Calu3 (cell line): ENCODE measurements around the gene SNTB2. TPM values are rescaled to one million over a fixed set of nuclear protein-coding genes. Genes with fewer than 3 reads are reported as not detected.
A peak's percentile ranks its signal among the peaks of the same experiment; 100 is the strongest.

Experiments used
- BruUV-seq: library from RNA; stranded (reverse); fragments of 400-500 nt; replicated peaks from 2 replicates; lab custom pipeline; 2021; lab: Mats Ljungman, UMichigan
- CTCF ChIA-PET: fragments of 300-600 bp; sonication (Branson Sonifier 250); formaldehyde crosslinking; loops from one replicate; lab custom pipeline; 2022; ENCODE audit warnings: antibody characterized with exemption; lab: Charles Lee
- DNase-seq: peaks from one replicate; pipeline ENCODE4 v3.0.0; 2022
- H3K27ac Mint-ChIP-seq: one replicate; pipeline ENCODE4 v1.8.0; 2022; ENCODE audit warnings: mixed read lengths; ENCODE audit not compliant: unreplicated experiment
- H3K27me3 Mint-ChIP-seq: one replicate; pipeline ENCODE4 v1.8.0; 2022; ENCODE audit warnings: mixed read lengths; ENCODE audit not compliant: unreplicated experiment
- H3K36me3 Mint-ChIP-seq: one replicate; pipeline ENCODE4 v1.8.0; 2022; ENCODE audit warnings: mild to moderate bottlenecking, moderate library complexity, mixed read lengths; ENCODE audit not compliant: insufficient read depth, unreplicated experiment
- H3K4me1 Mint-ChIP-seq: one replicate; pipeline ENCODE4 v1.8.0; 2022; ENCODE audit warnings: mild to moderate bottlenecking, low read depth, mixed read lengths; ENCODE audit not compliant: unreplicated experiment
- H3K4me3 Mint-ChIP-seq: one replicate; pipeline ENCODE4 v1.8.0; 2022; ENCODE audit warnings: mild to moderate bottlenecking, low read depth, moderate library complexity, mixed read lengths; ENCODE audit not compliant: unreplicated experiment
- H3K9me3 Mint-ChIP-seq: one replicate; pipeline ENCODE4 v1.8.0; 2022; ENCODE audit warnings: low read depth, mixed read lengths; ENCODE audit not compliant: unreplicated experiment
- intact Hi-C: fragments of 100-400 bp; cut with micrococcal nuclease; formaldehyde crosslinking; loops from one replicate; pipeline ENCODE4 v1.10.0; 2022; ENCODE audit not compliant: unreplicated experiment
- total RNA-seq: library from RNA; stranded (reverse); gene quantifications from 2 replicates; pipeline ENCODE4 v1.2.3, GENCODE V29; 2022
- TF ChIP-seq, protein P1 (sequence below): fragments of 200-600 bp; IDR thresholded peaks from one replicate; pipeline ENCODE4 v1.8.0; 2022; ENCODE audit warnings: antibody characterized with exemption; ENCODE audit not compliant: unreplicated experiment

The SNTB2 gene
- total RNA-seq, 1 experiment from 2014 or later = 29.3 TPM

- intact Hi-C loops = loop anchor here (1.0 kb wide), 1 partner anchor 137 kb away; no protein-coding TSS in a partner anchor
These were observed 36.7 kb upstream of the SNTB2 start for GRCh38 chr16:69150146-69150865.

DNA sequence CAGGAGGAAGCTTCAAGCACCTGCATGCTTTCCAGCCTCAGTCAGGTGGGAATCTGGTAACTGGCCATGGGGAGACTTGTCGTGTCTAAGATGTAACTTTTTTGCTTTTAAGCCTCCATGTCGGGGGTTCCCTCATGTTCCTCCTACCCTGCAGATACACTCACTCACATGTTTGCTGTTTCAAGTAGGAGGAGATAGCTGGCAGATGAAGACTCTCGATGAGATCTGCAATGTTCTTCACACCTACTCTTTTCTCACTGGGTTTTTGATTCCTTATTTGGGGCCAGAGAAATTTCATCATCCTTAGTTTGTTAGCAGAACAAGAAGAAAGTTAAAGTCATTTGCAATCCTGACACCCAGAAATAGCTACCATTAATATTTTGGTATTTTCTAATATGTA is 29.8 kb upstream of the SNTB2 start:
- Mint-ChIP-seq H3K9me3 (no peaks in the 10 kb centered on the region), H3K36me3 (peaks cover 91% of the 10 kb centered on the region), H3K27me3 (no peaks in the 10 kb centered on the region), H3K27ac (no peak overlapping the region), H3K4me1 (no peaks in the 10 kb centered on the region), H3K4me3 (no peak overlapping the region)
- intact Hi-C loops = no loop called here
- TF ChIP-seq, protein P1, sequence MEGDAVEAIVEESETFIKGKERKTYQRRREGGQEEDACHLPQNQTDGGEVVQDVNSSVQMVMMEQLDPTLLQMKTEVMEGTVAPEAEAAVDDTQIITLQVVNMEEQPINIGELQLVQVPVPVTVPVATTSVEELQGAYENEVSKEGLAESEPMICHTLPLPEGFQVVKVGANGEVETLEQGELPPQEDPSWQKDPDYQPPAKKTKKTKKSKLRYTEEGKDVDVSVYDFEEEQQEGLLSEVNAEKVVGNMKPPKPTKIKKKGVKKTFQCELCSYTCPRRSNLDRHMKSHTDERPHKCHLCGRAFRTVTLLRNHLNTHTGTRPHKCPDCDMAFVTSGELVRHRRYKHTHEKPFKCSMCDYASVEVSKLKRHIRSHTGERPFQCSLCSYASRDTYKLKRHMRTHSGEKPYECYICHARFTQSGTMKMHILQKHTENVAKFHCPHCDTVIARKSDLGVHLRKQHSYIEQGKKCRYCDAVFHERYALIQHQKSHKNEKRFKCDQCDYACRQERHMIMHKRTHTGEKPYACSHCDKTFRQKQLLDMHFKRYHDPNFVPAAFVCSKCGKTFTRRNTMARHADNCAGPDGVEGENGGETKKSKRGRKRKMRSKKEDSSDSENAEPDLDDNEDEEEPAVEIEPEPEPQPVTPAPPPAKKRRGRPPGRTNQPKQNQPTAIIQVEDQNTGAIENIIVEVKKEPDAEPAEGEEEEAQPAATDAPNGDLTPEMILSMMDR = no peak
- CTCF ChIA-PET = interaction anchor here (0.5 to 1.1 kb wide), 3 partner anchors 16 to 525 kb away, joined by 3 to 9 read pairs (median 3); no protein-coding TSS in a partner anchor
- no TSS peak for BruUV-seq
- no peak for DNase-seq

More at GRCh38 chr16:69150146-69150865, 36.7 kb upstream of the SNTB2 start:
- no peaks in the 10 kb centered on the region for H3K9me3 Mint-ChIP-seq
- no TSS peak for BruUV-seq
- DNase-seq = peak; percentile 68
- CTCF ChIA-PET = interaction anchor here (0.8 to 1.6 kb wide), 9 partner anchors 11 to 178 kb away, joined by 3 to 12 read pairs (median 3); no protein-coding TSS in a partner anchor
- no peak overlapping the region for H3K27ac Mint-ChIP-seq
- H3K36me3 Mint-ChIP-seq = peaks cover 82% of the 10 kb centered on the region
- H3K4me3 Mint-ChIP-seq = no peak overlapping the region
- TF ChIP-seq, protein P1 = peak; percentile 61
- no peaks in the 10 kb centered on the region for H3K4me1 Mint-ChIP-seq
- H3K27me3 Mint-ChIP-seq = no peaks in the 10 kb centered on the region

DNA sequence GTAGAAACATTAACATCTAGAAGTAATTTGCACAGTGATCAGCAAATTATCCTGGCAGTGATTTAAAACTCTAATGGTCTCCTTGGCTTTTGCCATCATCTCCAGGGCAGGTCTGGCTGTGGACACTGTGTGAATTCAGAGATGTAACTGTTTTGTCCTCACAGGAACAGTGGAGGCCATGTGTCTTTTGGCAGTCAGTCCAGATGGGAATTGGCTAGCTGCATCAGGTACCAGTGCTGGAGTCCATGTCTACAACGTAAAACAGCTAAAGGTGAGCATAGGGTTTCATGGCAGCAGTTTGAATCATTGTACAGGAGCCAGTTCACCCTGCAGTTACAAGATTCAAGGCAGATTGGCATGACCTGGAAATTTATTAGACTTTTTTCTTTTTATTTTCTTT is 26.8 kb upstream of the SNTB2 start:
- no peaks in the 10 kb centered on the region for H3K27me3 Mint-ChIP-seq
- BruUV-seq = no TSS peak
- DNase-seq = no peak
- H3K9me3 Mint-ChIP-seq = no peaks in the 10 kb centered on the region
- H3K36me3 Mint-ChIP-seq = peaks cover 86% of the 10 kb centered on the region
- CTCF ChIA-PET = interaction anchor here (2.0 kb wide), 1 partner anchor 10 kb away, joined by 5 read pairs; no protein-coding TSS in a partner anchor
- no peak overlapping the region for H3K27ac Mint-ChIP-seq
- H3K4me1 Mint-ChIP-seq = no peaks in the 10 kb centered on the region
- intact Hi-C loops = no loop called here
- TF ChIP-seq, protein P1 = no peak
- H3K4me3 Mint-ChIP-seq = no peak overlapping the region

DNA sequence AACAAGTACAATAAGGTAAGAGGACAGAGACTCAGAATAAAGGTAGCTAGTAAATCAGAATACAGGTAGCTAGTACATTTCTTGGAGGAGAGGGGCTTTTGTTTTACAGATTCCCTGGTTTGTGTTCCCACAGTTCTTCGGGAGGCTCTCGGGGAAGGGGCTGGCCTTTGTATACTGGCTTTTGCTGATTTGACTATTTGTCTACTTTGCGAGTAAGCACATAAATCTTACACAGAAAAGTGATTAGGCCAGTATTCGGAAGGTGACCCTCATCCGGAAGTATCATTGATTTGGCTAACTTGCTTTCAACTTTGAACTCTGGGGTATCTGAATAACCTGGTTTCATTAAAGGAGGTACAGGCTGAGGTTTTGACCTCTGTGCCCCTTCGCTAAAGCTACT is 21.4 kb upstream of the SNTB2 start:
- Mint-ChIP-seq H3K4me3 (no peak overlapping the region), H3K4me1 (no peaks in the 10 kb centered on the region), H3K36me3 (peaks cover 65% of the 10 kb centered on the region), H3K9me3 (no peaks in the 10 kb centered on the region), H3K27ac (peak overlapping the region; percentile 20), H3K27me3 (no peaks in the 10 kb centered on the region)
- CTCF ChIA-PET = no interaction called here
- DNase-seq = no peak
- BruUV-seq = no TSS peak
- TF ChIP-seq, protein P1 = no peak
- intact Hi-C loops = no loop called here
